GM18909 (cell line): ENCODE data around the gene ERGIC3.

Experiments used
- ATAC-seq: cut with Tn5 transposase; IDR thresholded peaks from one replicate; pipeline ENCODE4 v1.9.1; 2021; ENCODE audit warnings: mild to moderate bottlenecking; ENCODE audit not compliant: unreplicated experiment, poor library complexity

ERGIC3 gene

GRCh38 chr20:35541783-35542662 is at the start of gene ERGIC3:
ERGIC3 (plus strand) TSS chr20:35542078; CDS start chr20:35542098, 20 bp downstream.
- ATAC-seq, result peak; percentile 94

DNA sequence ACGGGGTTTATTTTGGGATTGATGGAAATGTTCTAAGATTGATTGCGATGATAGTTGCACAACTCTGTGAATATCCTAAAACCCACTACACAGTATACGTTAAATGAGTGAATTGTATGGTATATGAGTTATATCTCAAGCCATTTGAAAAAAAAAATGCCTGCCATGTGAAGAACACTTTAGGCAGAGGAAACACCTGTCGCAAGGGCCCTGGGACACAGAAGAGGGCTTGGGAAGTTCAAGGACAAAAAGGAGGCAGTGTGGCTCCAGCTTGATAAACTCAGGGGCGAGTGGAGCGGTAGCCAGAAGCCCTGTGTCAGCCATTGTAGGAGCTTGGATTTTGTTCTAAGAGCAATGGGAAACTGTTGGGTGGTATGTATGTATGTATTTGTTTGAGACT is 49.5 kb upstream of the ERGIC3 start:
- ATAC-seq, result no peak

- ATAC-seq, result no peak
These were observed 45.4 kb upstream of the ERGIC3 start for GRCh38 chr20:35496481-35496880.

- ATAC-seq, result no peak
These were observed 44.6 kb upstream of the ERGIC3 start for GRCh38 chr20:35497320-35497719.

DNA sequence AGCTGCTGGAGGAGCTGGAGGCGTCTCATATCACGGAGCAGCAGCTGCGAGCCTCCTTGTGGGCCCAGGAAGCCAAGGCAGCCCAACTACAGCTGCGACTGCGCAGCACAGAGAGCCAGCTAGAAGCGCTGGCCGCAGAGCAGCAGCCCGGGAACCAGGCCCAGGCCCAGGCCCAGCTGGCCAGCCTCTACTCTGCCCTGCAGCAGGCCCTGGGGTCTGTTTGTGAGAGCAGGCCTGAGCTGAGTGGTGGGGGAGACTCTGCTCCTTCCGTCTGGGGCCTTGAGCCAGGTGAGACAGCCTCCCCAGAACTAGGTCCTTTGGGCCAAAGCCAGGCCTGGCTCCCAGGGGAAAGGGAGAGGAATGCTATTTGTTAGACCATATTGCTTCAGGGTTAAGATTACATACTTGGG is 44.1 kb upstream of the ERGIC3 start:
- no peak for ATAC-seq

DNA sequence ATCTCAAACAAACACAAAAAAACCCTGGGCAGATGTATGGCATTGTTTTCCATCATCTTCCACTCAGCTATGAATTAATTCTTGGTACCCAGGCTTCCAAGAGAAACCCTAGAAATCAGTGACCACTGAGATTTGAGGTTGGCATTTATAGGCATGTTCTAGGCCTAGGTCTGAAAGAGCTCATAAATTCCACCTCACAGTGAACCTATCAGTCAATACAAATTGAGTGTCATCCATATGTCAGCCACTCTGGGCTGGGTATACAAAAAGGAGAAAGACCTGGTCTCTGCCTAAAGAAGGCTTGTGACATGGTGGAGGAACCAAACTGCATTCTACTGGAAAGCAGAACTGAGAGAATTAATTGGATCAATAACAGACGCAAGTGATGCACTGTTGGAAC is 42.6 kb upstream of the ERGIC3 start:
- ATAC-seq, result no peak

GRCh38 chr20:35502352-35502751 is 39.5 kb upstream of the ERGIC3 start:
- ATAC-seq, result no peak

DNA sequence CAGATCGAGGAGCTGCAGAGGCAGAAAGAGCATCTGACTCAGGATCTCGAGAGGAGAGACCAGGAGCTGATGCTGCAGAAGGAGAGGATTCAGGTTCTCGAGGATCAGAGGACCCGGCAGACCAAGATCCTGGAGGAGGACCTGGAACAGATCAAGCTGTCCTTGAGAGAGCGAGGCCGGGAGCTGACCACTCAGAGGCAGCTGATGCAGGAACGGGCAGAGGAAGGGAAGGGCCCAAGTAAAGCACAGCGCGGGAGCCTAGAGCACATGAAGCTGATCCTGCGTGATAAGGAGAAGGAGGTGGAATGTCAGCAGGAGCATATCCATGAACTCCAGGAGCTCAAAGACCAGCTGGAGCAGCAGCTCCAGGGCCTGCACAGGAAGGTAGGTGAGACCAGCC is 38.6 kb upstream of the ERGIC3 start:
- no peak for ATAC-seq

- ATAC-seq, result no peak
These were observed 37.9 kb upstream of the ERGIC3 start for GRCh38 chr20:35503841-35504561.

GRCh38 chr20:35504751-35505150 is 37.1 kb upstream of the ERGIC3 start:
- no peak for ATAC-seq

DNA sequence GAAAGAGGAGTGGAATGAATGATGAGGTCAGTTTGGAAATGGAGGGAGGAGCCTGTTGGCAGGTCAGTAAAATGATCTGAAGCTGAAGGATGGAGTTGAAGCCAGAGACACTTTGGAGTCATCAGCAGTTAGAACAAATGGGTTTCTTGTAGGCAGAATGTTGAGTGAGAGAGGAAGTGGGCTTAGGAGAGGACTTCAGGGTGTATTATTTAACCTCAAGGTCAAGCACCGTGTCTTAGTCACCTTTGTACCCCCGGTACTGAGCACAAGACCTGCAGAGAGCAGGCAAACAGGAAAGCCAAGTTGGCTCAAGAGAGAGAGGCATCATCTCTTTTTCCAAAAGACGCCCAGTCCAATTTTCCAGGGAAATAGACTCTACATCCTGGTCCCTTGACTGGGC is 35.7 kb upstream of the ERGIC3 start:
- no peak for ATAC-seq

DNA sequence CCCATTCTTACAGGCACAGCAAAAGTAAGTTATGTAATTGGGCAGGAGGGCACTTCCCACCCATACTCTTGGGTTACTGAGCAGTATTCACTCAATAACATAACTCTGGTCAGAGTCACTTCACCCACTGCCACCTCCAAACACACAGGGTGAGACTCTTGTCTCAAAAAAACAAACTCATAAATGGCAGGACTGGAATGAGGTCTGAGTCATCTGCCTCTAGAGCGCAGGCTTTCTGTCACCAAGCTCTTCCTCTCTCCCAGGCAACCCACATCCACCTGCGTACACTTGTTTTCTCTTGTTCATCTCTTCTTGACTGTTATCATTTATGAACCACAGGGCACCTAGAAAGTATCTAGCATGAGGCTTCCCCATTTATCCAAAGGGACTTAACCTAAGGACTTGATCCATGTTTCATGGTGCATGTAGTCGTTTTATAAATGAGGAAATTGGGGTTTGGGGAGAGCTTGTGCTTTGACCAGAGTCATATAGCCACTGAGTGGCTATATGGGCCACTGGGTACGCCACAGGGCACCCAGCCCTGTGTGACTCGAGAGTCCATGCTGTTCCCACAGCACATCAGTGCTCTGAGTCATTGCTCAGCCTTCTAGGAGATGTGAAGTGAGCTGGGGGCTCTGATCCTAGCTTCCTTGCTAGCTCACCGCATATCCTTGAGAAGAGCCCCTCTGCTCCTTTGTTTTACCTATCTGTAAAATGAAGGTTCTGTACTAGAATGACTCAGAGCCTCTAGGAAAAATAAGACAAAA is 34.8 kb upstream of the ERGIC3 start:
- ATAC-seq, result no peak

- ATAC-seq, result no peak
These were observed 33.2 kb upstream of the ERGIC3 start for GRCh38 chr20:35508493-35509218.

GRCh38 chr20:35510951-35511735 is 30.7 kb upstream of the ERGIC3 start:
- ATAC-seq, result no peak

DNA sequence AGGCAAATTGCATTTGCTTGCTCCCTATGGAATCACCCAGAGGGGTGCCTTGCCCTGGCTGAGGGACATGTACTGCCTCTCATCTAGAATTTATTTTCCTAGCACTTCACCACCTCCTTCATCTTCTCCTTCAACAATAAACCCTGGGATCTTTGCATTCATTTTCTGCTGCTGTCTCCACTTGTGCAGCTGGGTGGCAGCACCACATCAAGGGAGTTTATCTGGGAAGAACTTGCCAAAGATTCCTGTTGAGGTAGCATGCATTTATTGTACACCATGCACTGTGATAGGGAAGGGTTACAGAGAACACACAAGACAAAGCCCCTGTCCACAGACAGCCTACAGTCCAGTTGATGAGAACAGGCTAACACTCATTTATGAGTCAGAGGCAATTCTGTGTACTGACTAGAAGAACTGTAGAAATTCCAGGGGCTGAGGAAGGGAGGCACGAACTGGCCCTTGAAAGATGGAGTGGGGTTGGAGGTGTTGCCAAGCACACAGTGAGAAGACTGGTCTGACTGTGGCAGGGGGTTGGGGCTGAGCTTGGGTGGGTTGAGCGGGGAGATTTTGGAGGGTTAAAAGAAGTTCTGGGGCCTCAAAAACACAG is 30.0 kb upstream of the ERGIC3 start:
- ATAC-seq, result no peak

GRCh38 chr20:35514371-35514932 is 27.4 kb upstream of the ERGIC3 start:
- no peak for ATAC-seq

DNA sequence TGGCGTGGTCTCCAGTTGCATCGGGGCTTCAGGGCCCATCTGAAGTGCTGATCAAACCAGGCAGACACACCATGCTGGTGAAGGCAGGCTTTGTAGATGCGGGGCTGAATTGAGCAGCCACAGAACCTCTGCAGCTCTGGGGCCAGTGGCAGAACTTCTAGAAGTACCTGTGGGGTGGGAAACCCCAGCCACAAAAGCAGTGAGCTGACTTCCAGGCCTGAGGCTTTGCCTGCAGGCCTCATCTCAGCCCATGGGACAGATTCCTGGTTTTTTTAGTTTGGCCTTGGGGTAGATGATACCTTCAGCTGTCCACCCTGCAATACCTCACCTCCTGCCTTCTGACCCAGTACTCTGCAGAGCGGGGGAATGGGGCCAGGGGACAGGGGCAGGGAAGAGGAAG is 26.5 kb upstream of the ERGIC3 start:
- no peak for ATAC-seq

GRCh38 chr20:35515949-35516645 is 25.8 kb upstream of the ERGIC3 start:
- ATAC-seq, result no peak
